ENCODE data around the gene RNGTT.
"Not testable (repeated sequence)": the region's sequence is repeated elsewhere in the genome, so short reads cannot be mapped to it uniquely, and the experiment has no call there.

RNGTT gene

DNA sequence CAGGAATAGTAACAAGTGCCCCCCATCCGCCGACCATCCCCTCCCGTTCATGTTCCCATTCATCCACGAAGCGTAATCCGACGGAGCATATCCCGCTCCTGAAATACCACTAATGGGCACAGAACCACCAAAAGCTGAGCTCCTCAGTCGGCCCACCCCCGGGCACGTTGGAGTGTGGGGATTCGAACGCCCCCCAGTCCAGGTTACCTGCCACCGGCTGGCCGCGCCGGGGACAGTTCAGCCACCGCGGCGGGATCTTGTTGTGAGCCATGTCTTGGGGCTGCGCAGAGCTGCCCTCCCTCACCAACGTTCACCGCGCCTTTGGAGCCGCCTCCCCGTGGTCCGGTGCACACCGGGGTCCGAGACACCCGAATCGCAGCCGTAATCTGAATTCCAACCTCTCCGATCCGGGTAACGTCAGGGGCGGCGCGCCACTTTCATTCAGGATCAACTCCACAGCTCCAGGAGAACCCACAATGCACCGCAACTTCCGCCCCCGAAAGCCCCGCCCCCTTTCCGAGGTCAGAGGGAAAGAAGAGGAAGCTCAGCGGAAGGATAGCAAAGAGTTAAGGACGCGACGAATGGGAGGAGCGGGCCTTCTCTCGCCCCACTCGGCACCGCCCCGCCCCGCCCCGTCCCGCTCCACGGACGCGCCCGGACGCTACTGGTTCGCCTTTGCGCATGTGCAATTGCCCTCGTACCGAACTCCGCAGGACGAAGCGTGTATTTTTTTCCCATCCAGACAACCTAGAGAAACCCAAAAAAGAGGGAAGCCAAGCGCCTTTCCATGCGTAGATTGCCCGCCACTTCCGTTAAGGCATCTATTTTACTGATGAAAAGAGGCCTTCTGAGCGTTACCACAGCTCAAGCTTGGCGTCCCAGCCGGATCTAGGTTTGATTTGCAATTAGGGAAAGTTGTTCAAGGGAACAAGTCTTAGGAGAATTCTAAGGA is at the start of gene RNGTT:
RNGTT (minus strand) TSS at position 480 of the 952 bp plus-strand sequence; CDS start at position 271, 209 bp downstream.
- DNase-seq: peak; percentile 99

DNA sequence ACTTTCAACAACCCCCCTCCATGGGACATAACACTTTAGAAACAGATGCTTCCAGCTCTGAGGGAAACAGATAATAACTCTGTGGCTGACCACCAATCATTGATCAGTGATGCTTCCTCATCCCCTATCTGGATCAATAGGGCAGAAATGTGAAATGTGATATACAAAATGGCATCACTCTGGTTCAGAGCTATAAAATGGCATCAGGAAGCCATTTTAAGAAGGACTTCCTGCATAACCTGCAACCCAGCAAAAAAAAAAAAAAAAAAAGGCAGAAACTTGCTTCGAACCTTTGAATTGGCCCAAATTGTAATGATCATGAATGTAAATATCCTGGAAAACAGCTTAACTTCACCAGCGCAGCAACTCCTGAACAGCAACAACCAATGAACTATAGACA is 48.0 kb upstream of the RNGTT start:
- no peak for DNase-seq

DNA sequence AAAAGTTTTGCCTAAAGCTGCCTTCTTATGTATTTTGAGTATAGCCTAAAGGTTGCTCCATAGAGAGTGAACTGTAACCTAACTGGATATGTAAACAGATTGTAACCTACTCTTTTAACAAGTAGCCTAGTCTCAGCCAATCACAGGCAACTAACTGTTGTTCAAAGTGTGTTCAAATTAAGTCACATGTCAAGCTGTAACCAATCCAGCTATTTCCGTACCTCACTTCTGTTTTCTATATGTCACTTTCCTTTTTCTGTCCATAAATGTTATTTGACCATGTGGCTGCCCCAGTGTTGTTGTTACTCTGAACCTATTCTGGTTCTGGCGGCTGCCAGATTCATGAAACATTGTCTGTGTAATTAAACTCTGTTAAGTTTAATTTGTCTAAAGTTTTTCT is 47.4 kb upstream of the RNGTT start:
- DNase-seq: no peak

DNA sequence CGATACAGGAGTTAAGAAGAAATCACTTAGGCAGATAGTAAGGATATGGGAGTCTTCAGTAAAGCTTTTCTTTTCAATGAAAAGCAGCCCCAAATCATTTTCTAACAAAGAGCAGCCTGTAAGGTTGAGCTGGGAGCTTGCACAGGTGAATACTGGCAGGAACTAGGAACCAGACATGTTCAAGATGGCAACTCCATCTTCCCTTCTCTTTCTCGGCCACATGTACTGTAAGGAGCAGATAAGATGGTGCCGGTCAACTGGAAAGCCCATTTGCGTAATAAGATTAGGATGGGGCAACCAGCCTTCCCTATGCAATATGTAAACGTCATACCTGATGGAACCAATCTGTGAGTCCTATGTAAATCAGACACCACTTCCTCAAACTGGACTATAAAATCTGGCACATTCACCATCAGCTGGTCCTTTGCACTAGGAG is 46.2 kb upstream of the RNGTT start:
- DNase-seq: no peak

DNA sequence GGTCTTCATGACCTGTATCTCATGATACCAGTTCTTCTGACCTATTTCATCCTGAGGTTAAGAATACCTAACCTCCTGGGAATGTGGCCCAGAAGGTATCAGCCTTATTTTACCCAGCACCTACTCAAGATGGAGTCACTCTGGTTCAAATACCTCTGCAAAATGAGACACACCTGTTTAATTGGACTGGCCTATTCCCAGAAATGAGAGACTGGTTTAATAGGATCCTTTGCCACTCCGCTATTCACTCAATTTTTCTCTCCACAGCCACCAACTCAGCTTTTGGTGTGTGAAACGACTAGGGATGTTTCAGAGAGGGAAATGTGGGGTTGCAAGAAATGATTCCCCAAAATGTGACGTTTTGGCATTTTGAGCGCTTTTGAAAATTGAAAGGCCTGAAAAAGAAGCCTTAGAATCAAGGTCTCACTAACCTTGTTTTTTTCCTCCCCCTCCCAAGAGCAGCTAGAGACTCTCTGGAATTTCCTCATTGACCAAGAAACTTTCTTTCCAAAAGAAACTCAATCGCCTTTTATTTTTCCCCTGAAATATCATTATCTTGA is 45.5 kb upstream of the RNGTT start:
- no peak for DNase-seq

DNA sequence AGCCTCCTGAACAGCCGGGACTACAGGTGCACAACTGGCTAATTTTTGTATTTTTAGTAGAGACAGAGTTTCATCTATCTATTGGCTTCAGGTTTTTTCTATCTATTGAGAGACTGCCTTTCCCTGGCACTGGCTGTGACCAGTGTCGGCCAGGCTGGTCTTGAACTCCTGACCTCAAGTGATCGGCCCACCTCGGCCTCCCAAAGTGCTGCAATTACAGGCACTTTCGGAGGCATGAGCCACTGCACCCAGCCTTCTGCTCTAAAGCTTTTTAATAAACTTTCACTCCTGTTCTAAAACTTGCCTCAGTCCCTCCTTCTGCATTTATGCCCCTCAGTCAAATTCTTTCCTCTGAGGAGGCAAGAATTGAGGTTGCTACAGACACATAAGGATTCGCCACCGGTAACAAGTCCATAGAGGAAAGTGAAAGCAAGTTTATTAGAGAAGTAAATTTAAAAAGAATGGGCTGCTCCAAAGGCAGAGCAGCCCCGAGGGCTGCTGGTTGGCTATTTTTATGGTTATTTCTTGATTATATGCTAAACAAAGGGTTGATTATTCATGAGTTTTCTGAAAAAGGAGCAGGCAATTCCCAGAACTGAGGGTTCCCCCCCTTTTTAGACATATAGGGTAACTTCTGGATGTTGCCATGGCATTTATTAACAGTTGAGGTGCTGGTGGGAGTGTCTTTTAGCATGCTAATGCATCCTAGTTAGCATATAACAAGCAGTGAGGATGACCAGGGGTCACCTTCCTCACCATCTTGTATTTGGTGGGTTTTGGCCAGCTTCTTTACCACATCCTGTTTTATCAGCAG is 44.8 kb upstream of the RNGTT start:
- no peak for DNase-seq

DNA sequence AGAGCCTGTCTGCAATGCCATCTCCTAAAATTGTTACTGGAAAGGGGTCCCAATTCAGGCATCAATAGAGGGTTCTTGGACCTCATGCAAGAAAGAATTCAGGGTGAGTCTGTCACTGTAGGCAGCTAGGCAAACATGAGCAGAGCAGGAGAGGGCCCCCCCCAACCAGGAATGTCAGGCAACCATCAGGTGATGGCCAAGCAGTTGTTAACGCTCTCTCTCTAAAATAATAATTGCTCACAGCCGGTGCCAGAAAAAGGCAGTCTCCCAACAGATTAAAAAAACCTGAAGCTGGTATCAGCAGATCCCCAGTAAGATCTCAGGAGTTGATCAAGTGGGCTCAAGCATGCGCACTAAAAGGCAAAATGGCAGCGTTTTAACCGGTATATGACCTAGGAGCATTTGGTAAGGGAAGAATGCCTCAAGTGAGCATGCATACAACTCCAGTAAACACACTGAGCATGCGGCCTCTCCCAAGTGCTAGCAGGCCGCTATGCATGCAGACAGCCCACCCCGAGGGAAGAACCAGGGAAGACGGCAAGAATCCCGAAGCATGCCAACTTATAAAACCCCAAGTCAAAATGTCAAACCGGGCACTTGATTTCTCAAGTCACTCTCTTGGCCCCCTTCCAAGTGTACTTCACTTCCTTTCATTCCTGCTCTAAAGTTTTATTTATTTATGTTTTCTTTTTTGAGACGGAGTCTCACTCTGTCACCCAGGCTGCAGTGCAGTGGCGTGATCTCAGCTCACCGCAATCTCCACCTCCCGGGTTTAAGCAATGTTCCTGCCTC is 44.0 kb upstream of the RNGTT start:
- no peak for DNase-seq

DNA sequence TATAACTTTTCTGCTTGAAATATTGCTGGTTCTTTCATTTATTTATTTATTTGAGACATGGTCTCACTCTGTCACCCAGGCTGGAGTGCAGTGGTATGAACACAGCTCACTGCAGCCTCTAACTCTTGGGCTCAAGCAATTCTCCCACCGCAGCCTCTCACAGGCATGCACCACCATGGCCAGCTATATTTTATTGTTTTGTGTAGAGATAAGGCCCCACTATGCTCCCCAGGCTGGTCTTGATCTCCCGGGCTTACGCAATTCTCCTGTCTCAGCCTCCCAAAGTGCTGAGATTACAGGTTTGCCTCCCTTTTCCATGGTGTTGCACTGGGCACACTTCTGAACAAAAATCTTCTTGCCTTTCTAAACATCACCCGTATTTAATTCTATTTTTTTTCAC is 39.1 kb upstream of the RNGTT start:
- no peak for DNase-seq

DNA sequence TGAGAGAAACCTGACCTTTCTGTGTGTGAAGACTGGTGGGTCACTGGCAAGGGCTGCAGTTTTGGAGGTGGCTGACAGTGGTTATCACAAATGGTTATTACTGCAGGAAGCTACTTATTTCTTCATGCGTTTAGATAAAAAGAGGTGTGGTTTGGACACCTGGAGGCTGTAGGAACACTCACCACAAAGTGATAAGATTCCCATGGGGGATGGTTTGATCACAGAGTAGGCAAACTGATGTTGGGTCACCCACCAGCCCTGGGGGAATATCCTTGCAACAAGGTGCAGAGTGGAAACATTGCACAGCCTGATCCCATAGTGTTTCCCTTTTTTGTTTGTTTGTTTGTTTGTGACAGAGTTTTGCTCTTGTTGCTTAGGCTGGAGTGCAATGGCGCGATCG is 33.9 kb upstream of the RNGTT start:
- DNase-seq: no peak

DNA sequence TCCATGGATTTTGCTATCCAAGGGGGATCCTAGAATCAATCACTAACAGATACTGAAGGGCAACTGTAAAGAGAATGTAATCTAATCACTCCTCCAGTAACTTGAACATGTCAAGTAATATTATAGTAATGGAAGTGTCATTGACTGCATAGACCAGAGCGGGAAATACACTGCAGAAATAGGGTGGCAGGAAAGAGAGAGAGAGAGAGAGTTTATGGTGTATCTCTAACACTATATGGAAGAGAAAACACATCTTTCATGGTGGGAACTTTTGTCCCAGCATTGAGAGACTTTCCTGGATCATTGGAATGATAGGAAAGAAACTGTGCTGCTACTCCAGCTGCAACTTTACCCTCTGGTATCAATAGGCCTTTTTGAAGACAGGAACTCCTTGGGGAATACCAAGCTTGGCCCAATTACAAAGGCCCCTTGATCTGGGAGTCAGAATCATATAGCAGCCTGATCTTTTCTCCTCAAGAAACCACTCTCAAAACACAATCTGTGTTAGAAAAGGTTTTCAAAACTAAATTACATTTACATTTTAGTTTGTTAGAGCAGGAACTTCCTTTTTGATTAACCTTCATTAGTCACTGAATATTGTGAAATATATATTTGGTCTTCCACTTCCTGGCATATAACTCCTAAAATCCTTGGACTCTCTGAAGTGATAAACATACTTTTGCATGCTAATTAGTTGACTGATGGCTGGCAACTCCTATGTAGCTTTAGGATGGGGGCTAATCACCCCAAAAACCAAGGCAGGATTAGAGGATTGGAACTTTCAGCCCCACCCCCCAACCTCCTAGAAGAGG is 29.5 kb upstream of the RNGTT start:
- no peak for DNase-seq

DNA sequence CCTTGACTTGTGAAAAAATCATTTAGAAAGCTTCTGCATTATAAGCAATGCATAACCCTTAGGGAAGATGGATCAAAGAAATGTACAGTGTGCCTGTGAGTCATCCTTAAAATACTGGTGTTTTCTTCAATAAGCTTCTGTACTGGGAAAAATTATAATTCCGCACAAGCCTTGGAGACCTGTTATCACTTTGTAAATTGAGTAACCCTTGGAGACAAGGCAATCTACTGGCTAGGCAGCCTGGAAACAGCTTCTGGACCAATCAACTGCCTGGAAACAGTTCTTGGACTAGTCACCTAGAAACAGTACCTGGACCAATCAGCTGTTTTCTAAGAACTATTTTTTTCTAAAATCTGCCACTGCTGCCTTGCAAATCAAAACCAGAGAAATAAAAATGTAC is 25.8 kb upstream of the RNGTT start:
- DNase-seq: no peak

DNA sequence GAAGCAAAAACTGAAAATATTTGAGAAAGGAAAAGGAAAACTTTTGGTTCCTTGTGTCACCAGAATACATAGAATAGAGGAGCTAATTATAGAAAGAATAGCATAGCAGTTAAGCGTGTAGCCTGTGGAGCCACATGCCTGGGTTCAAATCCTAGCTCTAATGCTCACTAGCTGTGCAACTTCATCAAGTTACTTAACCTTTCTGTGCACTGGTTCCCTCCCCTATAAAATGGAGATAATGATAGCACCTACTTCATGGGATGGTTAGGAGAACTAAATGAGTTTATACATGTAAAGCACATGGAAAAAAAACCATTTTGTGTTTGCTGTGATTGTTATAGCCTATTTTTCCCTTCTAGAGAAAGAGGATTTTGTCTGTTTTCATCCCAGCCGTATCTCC is 24.5 kb upstream of the RNGTT start:
- DNase-seq: no peak

DNA sequence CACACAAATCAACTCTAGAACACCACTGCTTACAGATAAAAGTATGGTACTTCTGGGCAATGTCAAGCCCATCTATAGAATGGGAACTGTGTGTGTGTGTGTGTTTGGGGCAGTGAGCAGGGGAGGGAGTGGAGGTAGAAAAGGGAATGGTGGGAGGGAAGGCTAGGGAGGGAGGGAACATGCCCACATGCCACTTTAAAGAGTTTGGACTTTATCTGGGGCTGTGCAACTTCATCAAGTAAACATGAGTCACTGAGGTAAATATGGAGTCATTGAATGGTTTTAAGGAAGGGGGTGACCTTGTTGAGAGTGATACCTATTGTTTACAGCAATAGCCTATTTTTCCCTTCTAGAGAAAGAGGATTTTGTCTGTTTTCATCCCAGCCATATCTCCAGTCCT is 22.5 kb upstream of the RNGTT start:
- DNase-seq: no peak

DNA sequence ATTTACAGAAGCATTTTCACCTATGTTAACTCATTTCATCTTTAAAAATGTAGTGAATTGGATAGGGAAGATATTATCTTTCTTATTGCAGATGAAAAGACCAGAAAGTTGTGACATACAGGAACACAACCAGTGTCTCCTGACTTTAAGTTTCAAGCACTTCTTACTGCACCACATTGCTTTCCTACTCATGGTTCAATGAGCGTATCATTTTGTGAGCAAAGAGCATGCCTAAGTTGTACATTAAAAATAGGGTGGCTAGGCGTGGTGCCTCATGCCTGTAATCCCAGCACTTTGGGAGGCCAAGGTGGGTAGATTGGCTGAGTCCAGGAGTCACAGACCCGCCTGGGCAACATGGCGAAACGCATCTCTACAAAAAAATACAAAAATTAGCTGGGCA is 21.2 kb upstream of the RNGTT start:
- no peak for DNase-seq

DNA sequence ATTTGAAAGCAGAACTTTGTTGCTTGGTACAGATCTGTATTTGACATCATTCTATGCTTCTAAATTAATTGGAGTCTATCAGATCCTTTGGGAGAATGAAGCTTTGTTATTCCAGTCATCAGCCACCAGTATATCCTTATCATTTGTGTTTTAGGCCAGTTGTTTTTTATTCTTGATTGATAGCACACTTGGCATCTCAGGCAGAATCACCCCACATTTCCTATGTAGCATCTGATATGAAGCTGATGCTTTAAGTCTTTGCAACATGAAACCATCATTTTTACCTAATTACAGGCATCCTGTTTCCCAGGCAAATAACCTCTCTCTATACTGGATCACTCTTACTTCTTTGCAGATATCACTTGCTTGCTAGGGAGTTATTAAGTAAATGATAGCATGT is 20.7 kb upstream of the RNGTT start:
- DNase-seq: no peak

DNA sequence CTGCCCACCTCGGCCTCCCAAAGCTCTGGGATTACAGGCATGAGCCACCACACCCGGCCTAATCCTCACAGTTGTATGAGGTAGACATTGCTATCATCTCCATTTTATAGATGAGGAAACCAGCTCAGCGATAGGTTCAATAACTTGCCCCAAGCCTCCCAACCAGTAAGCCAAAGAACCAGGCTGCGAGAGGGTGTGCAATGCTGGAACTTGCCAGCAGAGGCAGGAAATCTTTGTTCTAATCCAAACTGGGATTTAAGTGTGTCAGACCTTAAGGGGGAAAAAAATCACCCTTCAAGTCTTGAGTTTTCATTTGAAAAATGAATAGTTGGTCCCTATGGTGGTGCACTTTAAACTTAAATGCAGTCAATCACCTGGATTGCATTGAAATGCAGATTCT is 20.1 kb upstream of the RNGTT start:
- no peak for DNase-seq

DNA sequence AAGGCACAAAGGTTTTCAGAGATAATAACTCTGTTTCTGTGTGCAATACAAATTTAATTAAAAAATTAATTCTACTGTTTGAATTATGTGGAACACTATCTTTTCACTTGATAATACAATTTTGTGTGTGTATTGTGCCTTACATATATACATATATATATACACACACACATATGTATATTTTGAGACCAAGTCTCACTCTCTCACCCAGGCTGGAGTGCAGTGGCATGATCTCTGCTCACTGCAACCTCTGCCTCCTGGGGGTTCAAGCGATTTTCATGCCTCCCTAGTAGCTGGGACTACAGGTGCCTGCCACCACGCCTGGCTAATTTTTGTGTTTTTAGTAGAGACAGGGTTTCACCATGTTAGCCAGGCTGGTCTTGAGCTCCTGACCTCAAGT is 19.7 kb upstream of the RNGTT start:
- DNase-seq: not testable (repeated sequence)

DNA sequence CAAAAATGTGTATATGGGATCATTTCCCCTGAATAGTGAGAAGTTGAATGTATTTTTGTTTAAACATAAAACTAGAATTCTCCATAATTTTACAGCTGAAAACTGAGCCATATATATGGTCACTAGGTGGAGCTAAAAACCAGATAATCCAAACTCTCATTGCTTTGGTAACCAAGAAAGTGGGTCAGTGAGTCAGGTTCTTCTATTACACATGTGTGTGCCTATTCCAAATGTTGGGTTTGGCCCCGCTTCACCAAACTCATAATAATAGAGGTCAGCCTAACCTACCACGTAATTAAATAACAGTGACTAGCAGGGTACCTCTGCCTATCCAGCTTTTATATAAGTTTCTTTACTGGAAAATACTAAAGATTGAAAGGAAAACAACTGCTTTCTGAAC is 19.3 kb upstream of the RNGTT start:
- DNase-seq: peak; percentile 68

DNA sequence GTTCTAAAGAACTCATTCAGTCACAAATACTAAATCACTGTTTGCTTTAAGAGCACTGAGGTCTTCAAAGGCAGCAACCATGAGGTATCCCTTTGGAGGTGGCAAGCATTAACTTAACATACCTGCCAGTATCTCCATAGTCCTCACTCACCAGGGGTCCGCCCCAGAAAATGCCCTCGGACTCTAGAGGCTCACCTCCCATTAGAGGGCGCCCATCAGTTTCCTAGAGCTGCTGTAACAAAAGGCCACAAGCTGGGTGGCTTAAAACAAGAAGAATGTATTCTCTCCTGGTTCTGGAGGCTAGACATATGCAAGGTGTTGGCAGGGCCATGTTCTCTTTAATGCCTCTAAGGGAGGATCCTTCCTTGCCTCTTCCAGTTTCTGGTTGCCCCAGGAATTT is 12.0 kb upstream of the RNGTT start:
- no peak for DNase-seq

DNA sequence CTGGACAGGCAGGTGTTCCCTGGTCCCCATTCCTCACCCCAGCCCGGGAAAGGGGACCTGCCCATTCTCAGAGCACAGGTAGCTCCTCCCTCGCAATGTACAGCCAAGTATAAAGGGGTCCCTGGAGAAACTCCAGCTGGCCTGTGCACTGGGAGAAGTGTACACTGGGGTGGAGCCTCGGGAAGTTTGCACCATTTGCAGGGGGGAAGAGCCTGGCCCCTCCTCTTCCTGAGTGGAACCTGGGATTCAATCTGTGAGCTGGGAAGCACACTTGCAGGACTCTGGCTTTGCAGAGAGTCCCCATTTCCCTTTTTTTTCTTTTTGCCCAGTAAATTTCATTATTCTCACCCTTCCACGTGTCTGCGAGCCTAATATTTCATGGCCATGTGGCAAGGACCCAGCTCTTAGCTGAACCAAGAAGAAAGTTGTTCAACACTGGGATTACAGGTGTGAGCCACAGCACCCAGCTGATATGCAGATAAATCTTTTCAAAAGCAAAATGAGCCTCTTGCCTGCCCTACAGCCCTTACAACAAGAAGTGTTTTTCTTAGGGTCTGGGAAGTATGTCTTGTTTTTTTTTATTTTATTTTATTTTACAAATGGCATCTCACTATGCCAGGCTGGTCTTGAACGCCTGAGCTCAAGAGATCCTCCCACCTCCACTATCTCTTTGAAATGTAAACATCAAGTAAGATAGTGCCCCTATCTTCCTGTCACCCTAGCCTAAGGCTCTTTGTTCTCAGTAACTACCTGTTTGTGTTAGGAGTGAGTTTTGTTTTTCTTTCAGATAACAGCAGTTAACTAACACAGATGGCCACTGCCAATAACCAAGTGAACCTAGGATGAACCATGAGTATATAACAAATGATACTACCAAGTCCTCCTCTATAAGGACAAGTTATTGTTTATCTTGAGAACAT is 9.3 kb upstream of the RNGTT start:
- DNase-seq: no peak

DNA sequence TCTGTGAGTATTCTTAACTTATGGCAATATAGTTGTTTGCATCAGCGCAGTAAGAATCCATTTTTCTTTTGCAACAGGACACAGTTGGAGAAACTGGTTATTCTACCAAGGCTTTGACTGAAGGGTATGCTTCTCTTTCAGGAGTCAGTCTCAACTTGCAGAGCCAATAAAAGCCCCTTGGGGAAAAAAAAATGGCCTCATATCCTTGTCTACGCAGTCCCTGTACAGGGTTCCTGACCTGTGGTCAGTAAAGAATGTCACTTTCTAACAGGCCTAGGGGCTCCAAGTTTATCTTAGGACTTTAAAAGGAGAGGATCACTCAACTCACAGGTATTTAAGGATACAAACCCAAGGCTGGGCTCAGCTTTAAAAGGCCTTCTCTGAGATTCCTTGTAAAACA is 6.9 kb upstream of the RNGTT start:
- DNase-seq: no peak
